ENCODE measurements around the gene HCFC1.

The HCFC1 gene

DNA sequence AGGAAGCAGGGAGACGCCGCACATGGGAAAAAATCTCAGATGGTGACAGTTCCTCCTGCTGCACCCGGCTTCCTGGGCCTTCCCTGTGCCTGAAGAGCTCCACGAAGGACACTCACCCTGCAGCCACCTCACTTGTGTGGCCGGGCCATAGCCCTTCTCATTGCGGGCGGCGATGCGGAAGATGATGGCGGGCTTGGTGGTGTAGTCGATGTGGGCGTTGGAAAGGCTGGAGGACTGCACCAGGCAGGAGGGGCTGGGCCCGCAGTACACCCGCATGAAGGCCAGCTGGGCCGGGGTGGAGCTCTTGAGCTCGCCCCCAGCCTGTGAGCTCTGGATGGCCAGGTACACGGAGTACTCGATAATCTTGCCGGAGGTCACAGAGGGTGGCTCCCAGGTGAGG, 21.5 kb downstream of the HCFC1 start:
- Histone ChIP-seq H3K79me2 (ENCODE audit: low read length) (peaks cover 14% of the 10 kb centered on the region; the same call in 1 of the 2 replicates), H3K9me3 (replicated peaks; ENCODE audit: insufficient read depth, low read length) (no peaks in the 10 kb centered on the region)

GRCh38 chrX:153948847-153949805, 22.5 kb downstream of the HCFC1 start:
- H3F3A ChIP-seq (ENCODE audit: insufficient read depth, low read length) = peaks cover 3% of the 10 kb centered on the region; the same call in 1 of the 2 replicates
- TF ChIP-seq EZH2phosphoT487 (IDR thresholded peaks at IDR 0.05; ENCODE audit: low read length) = no peak
- TF ChIP-seq, protein P1, sequence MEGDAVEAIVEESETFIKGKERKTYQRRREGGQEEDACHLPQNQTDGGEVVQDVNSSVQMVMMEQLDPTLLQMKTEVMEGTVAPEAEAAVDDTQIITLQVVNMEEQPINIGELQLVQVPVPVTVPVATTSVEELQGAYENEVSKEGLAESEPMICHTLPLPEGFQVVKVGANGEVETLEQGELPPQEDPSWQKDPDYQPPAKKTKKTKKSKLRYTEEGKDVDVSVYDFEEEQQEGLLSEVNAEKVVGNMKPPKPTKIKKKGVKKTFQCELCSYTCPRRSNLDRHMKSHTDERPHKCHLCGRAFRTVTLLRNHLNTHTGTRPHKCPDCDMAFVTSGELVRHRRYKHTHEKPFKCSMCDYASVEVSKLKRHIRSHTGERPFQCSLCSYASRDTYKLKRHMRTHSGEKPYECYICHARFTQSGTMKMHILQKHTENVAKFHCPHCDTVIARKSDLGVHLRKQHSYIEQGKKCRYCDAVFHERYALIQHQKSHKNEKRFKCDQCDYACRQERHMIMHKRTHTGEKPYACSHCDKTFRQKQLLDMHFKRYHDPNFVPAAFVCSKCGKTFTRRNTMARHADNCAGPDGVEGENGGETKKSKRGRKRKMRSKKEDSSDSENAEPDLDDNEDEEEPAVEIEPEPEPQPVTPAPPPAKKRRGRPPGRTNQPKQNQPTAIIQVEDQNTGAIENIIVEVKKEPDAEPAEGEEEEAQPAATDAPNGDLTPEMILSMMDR (IDR thresholded peaks at IDR 0.05; ENCODE audit: low read length) = no peak
- no peaks in the 10 kb centered on the region for H4K20me1 ChIP-seq (ENCODE audit: insufficient read depth, low read length)
- H3K27ac ChIP-seq (ENCODE audit: low read length) = no peak overlapping the region
- H3K4me2 ChIP-seq (ENCODE audit: low read depth, low read length) = no peak overlapping the region
- H3K9me3 ChIP-seq (replicated peaks; ENCODE audit: insufficient read depth, low read length) = no peaks in the 10 kb centered on the region
- no peaks in the 10 kb centered on the region for H3K4me1 ChIP-seq (ENCODE audit: low read length)
- no peak for DNase-seq
- H3K36me3 ChIP-seq (replicated peaks; ENCODE audit: insufficient read depth, low read length) = 0 out of 2 replicates have a peak, but pooled peaks cover 5% of the 10 kb centered on the region
- H3K27me3 ChIP-seq (replicated peaks; ENCODE audit: insufficient read depth, low read length) = no peaks in the 10 kb centered on the region
- no peak overlapping the region for H2AFZ ChIP-seq (ENCODE audit: low read length)
- H3K9me2 ChIP-seq (replicated peaks; ENCODE audit: insufficient read depth, low read length) = no peaks in the 10 kb centered on the region
- H3K79me2 ChIP-seq (ENCODE audit: low read length) = peaks cover 13% of the 10 kb centered on the region; the same call in 1 of the 2 replicates
- no peak overlapping the region for H3K9ac ChIP-seq (ENCODE audit: low read length)
- H3K4me3 ChIP-seq (ENCODE audit: low read length) = no peak overlapping the region

More for the DNA sequence above, 21.5 kb downstream of the HCFC1 start:
- no peak overlapping the region for H3K9ac ChIP-seq (ENCODE audit: low read length)
- no peak for TF ChIP-seq EZH2phosphoT487 (IDR thresholded peaks at IDR 0.05; ENCODE audit: low read length)
- TF ChIP-seq, protein P1 (IDR thresholded peaks at IDR 0.05; ENCODE audit: low read length) = no peak
- no peak for TF ChIP-seq EZH2 (optimal IDR thresholded peaks at IDR 0.05; ENCODE audit: low read depth, low read length)
- H3K27ac ChIP-seq (ENCODE audit: low read length) = no peak overlapping the region
- H3K27me3 ChIP-seq (replicated peaks; ENCODE audit: insufficient read depth, low read length) = no peaks in the 10 kb centered on the region
- no peaks in the 10 kb centered on the region for H3K4me1 ChIP-seq (ENCODE audit: low read length)
- no peak overlapping the region for H2AFZ ChIP-seq (ENCODE audit: low read length)
- H3F3A ChIP-seq (ENCODE audit: insufficient read depth, low read length) = peaks cover 3% of the 10 kb centered on the region; the same call in 1 of the 2 replicates
- no peak overlapping the region for H3K4me3 ChIP-seq (ENCODE audit: low read length)
- H3K9me2 ChIP-seq (replicated peaks; ENCODE audit: insufficient read depth, low read length) = no peaks in the 10 kb centered on the region
- H4K20me1 ChIP-seq (ENCODE audit: insufficient read depth, low read length) = no peaks in the 10 kb centered on the region
- H3K36me3 ChIP-seq (replicated peaks; ENCODE audit: insufficient read depth, low read length) = 0 out of 2 replicates have a peak, but pooled peaks cover 5% of the 10 kb centered on the region
- H3K4me2 ChIP-seq (ENCODE audit: low read depth, low read length) = no peak overlapping the region
- DNase-seq = no peak

GRCh38 chrX:153948002-153948466, 23.6 kb downstream of the HCFC1 start:
- Histone ChIP-seq H2AFZ (ENCODE audit: low read length) (no peak overlapping the region), H3K9me3 (replicated peaks; ENCODE audit: insufficient read depth, low read length) (no peaks in the 10 kb centered on the region), H3K79me2 (ENCODE audit: low read length) (peaks cover 20% of the 10 kb centered on the region; the same call in 1 of the 2 replicates), H3K9ac (ENCODE audit: low read length) (no peak overlapping the region), H3K27me3 (replicated peaks; ENCODE audit: insufficient read depth, low read length) (no peaks in the 10 kb centered on the region), H3K4me3 (ENCODE audit: low read length) (no peak overlapping the region), H3K4me1 (ENCODE audit: low read length) (no peaks in the 10 kb centered on the region), H3F3A (ENCODE audit: insufficient read depth, low read length) (peaks cover 3% of the 10 kb centered on the region; the same call in 1 of the 2 replicates), H3K9me2 (replicated peaks; ENCODE audit: insufficient read depth, low read length) (no peaks in the 10 kb centered on the region), H3K27ac (ENCODE audit: low read length) (no peak overlapping the region), H3K36me3 (replicated peaks; ENCODE audit: insufficient read depth, low read length) (0 out of 2 replicates have a peak, but pooled peaks cover 5% of the 10 kb centered on the region), H4K20me1 (ENCODE audit: insufficient read depth, low read length) (no peaks in the 10 kb centered on the region), H3K4me2 (ENCODE audit: low read depth, low read length) (no peak overlapping the region)
- DNase-seq = no peak
- TF ChIP-seq EZH2phosphoT487 (IDR thresholded peaks at IDR 0.05; ENCODE audit: low read length) (no peak), EZH2 (optimal IDR thresholded peaks at IDR 0.05; ENCODE audit: low read depth, low read length) (no peak)
- TF ChIP-seq, protein P1 (IDR thresholded peaks at IDR 0.05; ENCODE audit: low read length) = no peak
